Tibial nerve (tissue), 4 donors: ENCODE results near the gene APBA3. TPM values are rescaled to one million over a fixed set of nuclear protein-coding genes. Genes with fewer than 3 reads are reported as not detected.

ENCODE experiments used
- DNase-seq, 2 donors: peaks; one replicate each; pipeline ENCODE4 v3.0.0-alpha.2; 2019; ENCODE audit warnings: low spot score in 2 of 2
- H3K27ac ChIP-seq, 4 donors: fragments of 200-600 bp; sonication (generic) in 3 of 4; one replicate each; pipeline ENCODE4 v1.5.1; 2017 to 2019; ENCODE audit warnings: mild to moderate bottlenecking in 1 of 4
- H3K27me3 ChIP-seq, 2 donors: fragments of 200-600 bp; sonication (generic) in 1 of 2; one replicate each; pipeline versions ENCODE4 v1.5.1 to v1.6.0; 2017 to 2019
- H3K36me3 ChIP-seq, 3 donors: fragments of 200-600 bp; sonication (generic); one replicate each; pipeline ENCODE4 v1.5.1; 2018 to 2019
- H3K4me1 ChIP-seq, 4 donors: fragments of 200-600 bp; sonication (generic) in 3 of 4; one replicate each; pipeline ENCODE4 v1.5.1; 2017 to 2019
- H3K4me3 ChIP-seq, 4 donors: fragments of 200-600 bp; sonication (generic) in 3 of 4; one replicate each; pipeline ENCODE4 v1.5.1; 2017 to 2019; ENCODE audit warnings: mild to moderate bottlenecking in 1 of 4, moderate library complexity in 1 of 4
- H3K9me3 ChIP-seq, 4 donors: fragments of 200-600 bp; sonication (generic) in 3 of 4; one replicate each; pipeline ENCODE4 v1.5.1; 2017 to 2019
- CTCF ChIP-seq, 5 experiments: fragments of 200-600 bp in 3 of 5; fragments of 450-650 bp in 2 of 5; sonication (generic) in 3 of 5; IDR thresholded peaks; one replicate each; pipeline ENCODE4 v1.5.1; 2016 to 2019; ENCODE audit warnings: antibody characterized with exemption in 5 of 5, mild to moderate bottlenecking in 3 of 5, moderate library complexity in 2 of 5
- EP300 ChIP-seq, 2 donors: sonication (generic); formaldehyde crosslinking; IDR thresholded peaks; one replicate each; pipeline ENCODE4 v1.6.1; 2017; ENCODE audit warnings: antibody characterized with exemption in 2 of 2, mild to moderate bottlenecking in 1 of 2
- POLR2A ChIP-seq, 2 donors: fragments of 450-650 bp; IDR thresholded peaks; one replicate each; pipeline ENCODE4 v1.6.1; 2017; ENCODE audit warnings: antibody characterized with exemption in 2 of 2, mild to moderate bottlenecking in 2 of 2, moderate library complexity in 2 of 2
- WGBS, 2 donors: methylation state at CpG; one replicate each; pipeline ENCODE4 v1.1.5; 2018; 5-methylcytosine and 5-hydroxymethylcytosine counted together
- total RNA-seq, 4 donors: library from RNA; depleted of rRNA; stranded (reverse); fragments of >200 nt; gene quantifications; one replicate each; pipeline ENCODE4 v1.1.0, GENCODE V29; 2016

Gene APBA3
- total RNA-seq, 4 donors from 2014 or later = 21.6 to 51.0 (median 34.7) TPM

- H3K27me3 ChIP-seq = peaks cover 3 to 56% of the 10 kb centered on the region in 2 donors
- no peak overlapping the region for H3K27ac ChIP-seq
- no peak overlapping the region for H3K4me3 ChIP-seq
- no peaks in the 10 kb centered on the region for H3K36me3 ChIP-seq
- H3K4me1 ChIP-seq = peaks cover 0 to 18% (median 2%) of the 10 kb centered on the region in 4 donors
- DNase-seq = no peak
- H3K9me3 ChIP-seq = peaks cover 0 to 16% (median 0%) of the 10 kb centered on the region in 4 donors
- TF ChIP-seq CTCF (IDR thresholded peaks at IDR 0.05) (no peak), POLR2A (IDR thresholded peaks at IDR 0.05) (no peak), EP300 (IDR thresholded peaks at IDR 0.05) (no peak)
- WGBS, 2 donors = 33 to 40% methylated on average over 11 to 14 of the region's 14 CpGs
These were observed 35.7 kb downstream of the APBA3 start for GRCh38 chr19:3725640-3726310.

GRCh38 chr19:3725121-3725520 is 36.4 kb downstream of the APBA3 start:
- Histone ChIP-seq H3K36me3 (no peaks in the 10 kb centered on the region), H3K9me3 (peaks cover 0 to 10% (median 0%) of the 10 kb centered on the region in 4 donors), H3K27me3 (peaks cover 3 to 63% of the 10 kb centered on the region in 2 donors), H3K4me1 (peaks cover 0 to 23% (median 2%) of the 10 kb centered on the region in 4 donors), H3K27ac (no peak overlapping the region), H3K4me3 (no peak overlapping the region)
- TF ChIP-seq EP300 (IDR thresholded peaks at IDR 0.05) (no peak), CTCF (IDR thresholded peaks at IDR 0.05) (no peak), POLR2A (IDR thresholded peaks at IDR 0.05) (no peak)
- WGBS, 2 donors = 63 to 71% methylated on average over 3 of the region's 3 CpGs
- no peak for DNase-seq

GRCh38 chr19:3723883-3724282 is 37.6 kb downstream of the APBA3 start:
- no peak overlapping the region for H3K27ac ChIP-seq
- H3K4me3 ChIP-seq = no peak overlapping the region
- no peaks in the 10 kb centered on the region for H3K9me3 ChIP-seq
- peaks cover 3 to 75% of the 10 kb centered on the region in 2 donors for H3K27me3 ChIP-seq
- WGBS, 2 donors = 33 to 34% methylated on average over 8 of the region's 8 CpGs
- DNase-seq = no peak
- no peak for TF ChIP-seq POLR2A (IDR thresholded peaks at IDR 0.05)
- TF ChIP-seq EP300 (IDR thresholded peaks at IDR 0.05) = no peak
- TF ChIP-seq CTCF (IDR thresholded peaks at IDR 0.05) = no peak
- no peaks in the 10 kb centered on the region for H3K36me3 ChIP-seq
- H3K4me1 ChIP-seq = peaks cover 0 to 27% (median 2%) of the 10 kb centered on the region in 4 donors

- H3K4me3 ChIP-seq = no peak overlapping the region
- H3K27ac ChIP-seq = no peak overlapping the region
- no peaks in the 10 kb centered on the region for H3K36me3 ChIP-seq
- TF ChIP-seq POLR2A (IDR thresholded peaks at IDR 0.05) (no peak), CTCF (IDR thresholded peaks at IDR 0.05) (no peak), EP300 (IDR thresholded peaks at IDR 0.05) (no peak)
- peaks cover 3 to 83% of the 10 kb centered on the region in 2 donors for H3K27me3 ChIP-seq
- DNase-seq = no peak
- peaks cover 0 to 29% (median 2%) of the 10 kb centered on the region in 4 donors for H3K4me1 ChIP-seq
- no peaks in the 10 kb centered on the region for H3K9me3 ChIP-seq
- 74 to 78% methylated on average over 5 of the region's 5 CpGs for WGBS, 2 donors
These were observed 38.4 kb downstream of the APBA3 start for GRCh38 chr19:3723110-3723488.

GRCh38 chr19:3722443-3723109 is 38.9 kb downstream of the APBA3 start:
- Histone ChIP-seq H3K27me3 (peaks cover 3 to 83% of the 10 kb centered on the region in 2 donors), H3K9me3 (no peaks in the 10 kb centered on the region), H3K36me3 (no peaks in the 10 kb centered on the region), H3K27ac (peak overlapping the region in 1 of 4 donors; percentile 65), H3K4me3 (peak overlapping the region in 1 of 4 donors; percentile 31), H3K4me1 (peaks cover 0 to 29% (median 2%) of the 10 kb centered on the region in 4 donors)
- no peak for DNase-seq
- TF ChIP-seq POLR2A (IDR thresholded peaks at IDR 0.05) (no peak), CTCF (IDR thresholded peaks at IDR 0.05) (no peak)
- WGBS, 2 donors = 3 to 5% methylated on average over 9 to 29 of the region's 30 CpGs
